Lung (tissue), 12 donors: ENCODE data around the gene KRT31. TPM values are rescaled to one million over a fixed set of nuclear protein-coding genes. Genes with fewer than 3 reads are reported as not detected.
A peak's percentile ranks its signal among the peaks of the same experiment; 100 is the strongest.
"Not testable (repeated sequence)": the region's sequence is repeated elsewhere in the genome, so short reads cannot be mapped to it uniquely, and the experiment has no call there.

Experiments
- ATAC-seq: fragments of 200-7000 bp; cut with Tn5 transposase; one replicate; pipeline ENCODE4 v1.9.1; 2020; ENCODE audit warnings: moderate number of reproducible peaks; ENCODE audit not compliant: insufficient read depth, low FRiP score
- DNase-seq, 3 donors: peaks; one replicate each; pipeline ENCODE4 v3.0.0-alpha.2; 2013 to 2017
- H3K27ac ChIP-seq, 2 donors: one replicate each; pipeline ENCODE4 v1.5.1; 2013; ENCODE audit warnings: mild to moderate bottlenecking in 2 of 2, moderate library complexity in 2 of 2, control low read depth in 1 of 2, inconsistent platforms in 1 of 2, low read depth in 1 of 2, low read length in 1 of 2
- H3K27me3 ChIP-seq, 3 donors: one replicate each; pipeline ENCODE4 v1.5.1; 2013; ENCODE audit warnings: low read length in 2 of 3; ENCODE audit not compliant: control insufficient read depth in 3 of 3, insufficient read depth in 3 of 3
- H3K36me3 ChIP-seq, 4 donors: one replicate each; pipeline ENCODE4 v1.5.1; 2013; ENCODE audit warnings: low read length in 4 of 4, mild to moderate bottlenecking in 1 of 4, moderate library complexity in 1 of 4; ENCODE audit not compliant: control insufficient read depth in 4 of 4, insufficient read depth in 4 of 4
- H3K4me1 ChIP-seq, 5 donors: one replicate each; pipeline ENCODE4 v1.5.1; 2013; ENCODE audit warnings: low read length in 5 of 5, mild to moderate bottlenecking in 2 of 5, moderate library complexity in 1 of 5; ENCODE audit not compliant: control insufficient read depth in 5 of 5, insufficient read depth in 5 of 5
- H3K4me3 ChIP-seq: one replicate; pipeline ENCODE4 v1.5.1; 2013; ENCODE audit warnings: mild to moderate bottlenecking, control low read depth, moderate library complexity
- H3K9ac ChIP-seq, 2 donors: one replicate each; pipeline ENCODE4 v1.5.1; 2013; ENCODE audit warnings: low read length in 2 of 2, control low read depth in 1 of 2; ENCODE audit not compliant: insufficient read depth in 1 of 2
- H3K9me3 ChIP-seq, 4 donors: one replicate each; pipeline ENCODE4 v1.5.1; 2013; ENCODE audit warnings: low read length in 3 of 4, mild to moderate bottlenecking in 1 of 4, moderate library complexity in 1 of 4; ENCODE audit not compliant: control insufficient read depth in 4 of 4, insufficient read depth in 3 of 4
- CTCF ChIP-seq: IDR thresholded peaks from 2 replicates; pipeline ENCODE4 v1.5.1; 2012; ENCODE audit warnings: mild to moderate bottlenecking; ENCODE audit errors: control extremely low read depth, extremely low read depth
- WGBS, 2 donors: extraction: QIAGEN DNeasy Blood & Tissue Kit; methylation state at CpG; one replicate each; pipeline ENCODE4 v1.1.7; 2013; 5-methylcytosine and 5-hydroxymethylcytosine counted together
- polyA plus RNA-seq, 2 donors: library from polyadenylated mRNA; stranded (reverse); fragments of 200-250 nt; gene quantifications; one replicate each; pipeline ENCODE4 v1.2.1, GENCODE V29; 2013
- total RNA-seq, 2 donors: library from RNA; depleted of rRNA in 1 of 2; stranded (reverse); fragments of >200 nt in 1 of 2; gene quantifications; one replicate each; pipeline ENCODE4 v1.2.1, GENCODE V29; 2014 to 2021
- donor health status: control.
- donor health status: control.
- donor health status: Bipolar disorder and iron deficiency.
- donor health status: healthy.
- donor health status: DM: yes; HTN: yes; CAD: no.

The KRT31 gene
- total and polyA plus RNA-seq, 4 donors: 0.02 TPM; not detected in 3

- no peak for DNase-seq
- Histone ChIP-seq H3K9me3 (peaks cover 0 to 8% (median 3%) of the 10 kb centered on the region in 4 donors), H3K27ac (no peak overlapping the region), H3K9ac (no peak overlapping the region), H3K36me3 (no peaks in the 10 kb centered on the region), H3K4me3 (no peak overlapping the region), H3K27me3 (no peaks in the 10 kb centered on the region), H3K4me1 (no peaks in the 10 kb centered on the region)
- no peak for TF ChIP-seq CTCF
- WGBS, 2 donors: 85 to 100% methylated on average over 1 of the region's 1 CpG
- ATAC-seq: no peak
These were observed 15.0 kb downstream of the KRT31 start for GRCh38 chr17:41382394-41382793.

- ATAC-seq, H3K4me1 ChIP-seq, H3K9ac ChIP-seq, H3K9me3 ChIP-seq, DNase-seq, H3K27me3 ChIP-seq, H3K36me3 ChIP-seq, H3K4me3 ChIP-seq, H3K27ac ChIP-seq: not testable (repeated sequence)
- WGBS, 2 donors: 93 to 98% methylated on average over 13 of the region's 13 CpGs
These were observed 15.5 kb downstream of the KRT31 start, which contains the start of gene KRT34 for GRCh38 chr17:41381943-41382342. Gene KRT34, minus strand, starts transcription at chr17:41382306. Its CDS starts 60 bp downstream, at chr17:41382246.

- H3K27me3 ChIP-seq, H3K9me3 ChIP-seq, H3K4me1 ChIP-seq, H3K9ac ChIP-seq, ATAC-seq, H3K36me3 ChIP-seq, DNase-seq, H3K27ac ChIP-seq, H3K4me3 ChIP-seq: not testable (repeated sequence)
- WGBS, 2 donors: 93 to 95% methylated on average over 7 of the region's 7 CpGs
These were observed 17.3 kb downstream of the KRT31 start for GRCh38 chr17:41380091-41380490.

- no peaks in the 10 kb centered on the region for H3K36me3 ChIP-seq
- TF ChIP-seq CTCF: no peak
- H3K27ac ChIP-seq: no peak overlapping the region
- ATAC-seq: no peak
- WGBS, 2 donors: 9 to 13% methylated on average over 2 of the region's 2 CpGs
- H3K9ac ChIP-seq: no peak overlapping the region
- H3K9me3 ChIP-seq: no peaks in the 10 kb centered on the region
- peak in 1 of 3 donors; percentile 12 for DNase-seq
- H3K27me3 ChIP-seq: no peaks in the 10 kb centered on the region
- no peak overlapping the region for H3K4me3 ChIP-seq
- no peaks in the 10 kb centered on the region for H3K4me1 ChIP-seq
These were observed 19.9 kb downstream of the KRT31 start for GRCh38 chr17:41377546-41377945.

- TF ChIP-seq CTCF: no peak
- ATAC-seq: no peak
- H3K27ac ChIP-seq: no peak within 1 kb of the TSS
- WGBS, 2 donors: 100% methylated on average over 1 of the region's 1 CpG
- no peaks in the 10 kb centered on the region for H3K27me3 ChIP-seq
- no peak within 1 kb of the TSS for H3K9ac ChIP-seq
- no peaks in the 10 kb centered on the region for H3K9me3 ChIP-seq
- H3K36me3 ChIP-seq: no peaks in the 10 kb centered on the region
- no peaks in the 10 kb centered on the region for H3K4me1 ChIP-seq
- DNase-seq: no peak
- H3K4me3 ChIP-seq: no peak within 1 kb of the TSS
These were observed 27.7 kb downstream of the KRT31 start, which contains the start of gene KRT33B for GRCh38 chr17:41369713-41370112. Gene KRT33B, minus strand, starts transcription at chr17:41369813. Its CDS starts 63 bp downstream, at chr17:41369750.
